HepG2 (cell line): Measurements from ENCODE around the gene PAQR7. TPM values are rescaled to one million over a fixed set of nuclear protein-coding genes. Genes with fewer than 3 reads are reported as not detected.

Experiments used
- ATAC-seq: fragments of 200-7000 bp; cut with Tn5 transposase; 3 replicates; pipeline ENCODE4 v1.9.1; 2020; ENCODE audit warnings: mild to moderate bottlenecking, moderate library complexity
- BruUV-seq: library from RNA; stranded (reverse); fragments of 400-500 nt; replicated peaks from 2 replicates; lab custom pipeline; 2021; lab: Mats Ljungman, UMichigan
- CTCF ChIA-PET: fragments of 300-600 bp; formaldehyde crosslinking; extraction: SDS; loops from one replicate; lab custom pipeline; 2021; ENCODE audit warnings: low total read pairs, inconsistent platforms, low intra/inter-chr PET ratio; lab: Yijun Ruan, JAX
- POLR2A ChIA-PET: fragments of 350-600 bp; sonication (Branson Sonifier 250); formaldehyde crosslinking; loops from one replicate; lab custom pipeline; 2020; ENCODE audit warnings: antibody characterized with exemption, inconsistent platforms; lab: Yijun Ruan, JAX
- DNase-seq: peaks from one replicate; pipeline ENCODE4 v3.0.0-alpha.2; 2015; ENCODE audit warnings: low spot score
- FAIRE-seq: peaks from 3 replicates; lab custom pipeline; 2011; peaks lifted over from hg19 to GRCh38; lab: Jason Lieb, UNC
- H2AFZ ChIP-seq: one replicate; pipeline ENCODE4 v1.6.1; 2011; ENCODE audit warnings: low read length, inconsistent platforms
- H3K27ac ChIP-seq: fragments of 300-600 bp; 3 replicates; pipeline ENCODE4 v1.8.0; 2011; ENCODE audit warnings: mixed run types, mild to moderate bottlenecking, mixed read lengths, low read length, inconsistent platforms; ENCODE audit not compliant: insufficient read depth; ENCODE audit errors: extremely low read length
- H3K27me3 ChIP-seq, 2 experiments: fragments of 200-600 bp in 1 of 2; 2 replicates in 1 of 2; 3 replicates in 1 of 2; pipeline versions ENCODE4 v1.6.0 to v1.8.0; 2011; ENCODE audit warnings: low read length in 2 of 2, mild to moderate bottlenecking in 2 of 2, moderate library complexity in 2 of 2, inconsistent platforms in 1 of 2; ENCODE audit not compliant: insufficient read depth in 2 of 2, control insufficient read depth in 1 of 2
- H3K36me3 ChIP-seq, 2 experiments: fragments of 200-600 bp in 1 of 2; replicated peaks in 1 of 2; 2 replicates in 1 of 2; 3 replicates in 1 of 2; pipeline versions ENCODE4 v1.5.1 to v1.8.0; 2011; ENCODE audit warnings: low read length in 2 of 2, inconsistent platforms in 1 of 2; ENCODE audit not compliant: insufficient read depth in 2 of 2, control insufficient read depth in 1 of 2
- H3K4me1 ChIP-seq: 2 replicates; pipeline ENCODE4 v1.5.1; 2012; ENCODE audit warnings: low read length, inconsistent platforms; ENCODE audit not compliant: insufficient read depth
- H3K4me2 ChIP-seq: 2 replicates; pipeline ENCODE4 v1.6.0; 2011; ENCODE audit warnings: low read depth, low read length, inconsistent platforms
- H3K4me3 ChIP-seq, 3 experiments: fragments of 200-600 bp in 1 of 3; sonication (generic), shearing (Covaris generic) in 1 of 3; replicated peaks in 1 of 3; 2 replicates each; pipeline ENCODE4 v1.5.1; 2011 to 2016; ENCODE audit warnings: low read length in 3 of 3, inconsistent platforms in 2 of 3, low read depth in 2 of 3, mild to moderate bottlenecking in 2 of 3, control low read depth in 1 of 3, mixed read lengths in 1 of 3; ENCODE audit not compliant: insufficient read depth in 1 of 3
- H3K79me2 ChIP-seq: one replicate; pipeline ENCODE4 v1.6.1; 2011; ENCODE audit warnings: low read length, inconsistent platforms; ENCODE audit not compliant: insufficient read depth
- H3K9ac ChIP-seq: 2 replicates; pipeline ENCODE4 v1.6.0; 2011; ENCODE audit warnings: mild to moderate bottlenecking, low read depth, low read length, inconsistent platforms; ENCODE audit not compliant: insufficient read depth
- H3K9me3 ChIP-seq: 2 replicates; pipeline ENCODE4 v1.5.1; 2012; ENCODE audit warnings: mild to moderate bottlenecking, low read length
- H4K20me1 ChIP-seq: 2 replicates; pipeline ENCODE4 v1.6.0; 2011; ENCODE audit warnings: inconsistent platforms, mild to moderate bottlenecking, low read length, moderate library complexity; ENCODE audit not compliant: insufficient read depth
- AFF4 ChIP-seq: sonication (generic); formaldehyde crosslinking; IDR thresholded peaks from 2 replicates; pipeline ENCODE4 v1.4.0; 2020; ENCODE audit warnings: missing genetic modification reagents
- CENPT ChIP-seq: sonication (generic); formaldehyde crosslinking; IDR thresholded peaks from 2 replicates; pipeline ENCODE4 v1.8.0; 2022; ENCODE audit warnings: low read depth, mild to moderate bottlenecking, moderate library complexity, missing genetic modification reagents
- GMEB2 ChIP-seq: IDR thresholded peaks from 2 replicates; pipeline ENCODE4 v1.6.1; 2016; ENCODE audit warnings: missing biosample characterization, missing genetic modification reagents, low read depth
- MATR3 ChIP-seq: sonication (generic); formaldehyde crosslinking; IDR thresholded peaks from 2 replicates; pipeline ENCODE4 v1.4.0; 2020; ENCODE audit warnings: missing genetic modification reagents
- MXD3 ChIP-seq: IDR thresholded peaks from 2 replicates; pipeline ENCODE4 v1.6.1; 2016; ENCODE audit warnings: mild to moderate bottlenecking, missing biosample characterization, missing genetic modification reagents
- SMARCE1 ChIP-seq: fragments of 450-650 bp; IDR thresholded peaks from 2 replicates; pipeline ENCODE4 v1.6.1; 2017; ENCODE audit warnings: borderline replicate concordance
- TARDBP ChIP-seq: sonication (generic); formaldehyde crosslinking; IDR thresholded peaks from 2 replicates; pipeline ENCODE4 v1.8.0; 2022; ENCODE audit warnings: mild to moderate bottlenecking, missing genetic modification reagents
- ZBTB7A ChIP-seq: sonication (generic); formaldehyde crosslinking; IDR thresholded peaks from 2 replicates; pipeline ENCODE4 v1.8.0; 2022; ENCODE audit warnings: mild to moderate bottlenecking, missing genetic modification reagents
- ZMYM4 ChIP-seq: sonication (generic); formaldehyde crosslinking; IDR thresholded peaks from 2 replicates; pipeline ENCODE4 v1.8.1; 2023; ENCODE audit warnings: mild to moderate bottlenecking, missing genetic modification reagents
- ZNF281 ChIP-seq: sonication (generic); formaldehyde crosslinking; IDR thresholded peaks from 2 replicates; pipeline ENCODE4 v1.4.0; 2020; ENCODE audit warnings: missing genetic modification reagents, borderline replicate concordance
- ZNF713 ChIP-seq: sonication (generic); formaldehyde crosslinking; IDR thresholded peaks from 2 replicates; pipeline ENCODE4 v1.4.0; 2020; ENCODE audit warnings: mild to moderate bottlenecking, missing genetic modification reagents
- WGBS: methylation state at CpG from one replicate; pipeline ENCODE4 v1.1.6; 2017; ENCODE audit warnings: low lambda C conversion rate; 5-methylcytosine and 5-hydroxymethylcytosine counted together
- in situ Hi-C: cut with HindIII; loops from 2 replicates; pipeline ENCODE4 v1.10.0; 2017; ENCODE audit warnings: low pct_unique_long_range_greater_than_20kb; ENCODE audit not compliant: extremely low pct_ligation_motif_present
- intact Hi-C: fragments of 100-400 bp; cut with micrococcal nuclease; formaldehyde crosslinking; loops from one replicate; pipeline ENCODE4 v1.10.0; 2022; ENCODE audit not compliant: unreplicated experiment
- polyA plus RNA-seq, 8 experiments: library from polyadenylated mRNA; depleted of rRNA in 3 of 8; stranded (reverse) in 7 of 8; unstranded in 1 of 8; fragments of >200 nt; fragmentation: Illumina TruSeq in 4 of 8; extraction: Trizol in 4 of 8; gene quantifications; 2 replicates each; pipeline versions ENCODE4 v1.2.1 to v1.2.3, GENCODE V29; 2011 to 2016; ENCODE audit warnings: low read depth in 4 of 8, missing spikeins in 1 of 8, mixed read lengths in 1 of 8; ENCODE audit not compliant: insufficient read depth in 1 of 8
- total RNA-seq, 5 experiments: library from RNA; depleted of rRNA; stranded (reverse); fragments of >200 nt; fragmentation: Illumina TruSeq; extraction: Trizol; gene quantifications; 2 replicates each; pipeline ENCODE4 v1.2.3, GENCODE V29; 2016; ENCODE audit warnings: low read depth in 1 of 5

Gene PAQR7
- total and polyA plus RNA-seq, 2 of the 13 experiments (the other 11 are each of a cell fraction or from before 2014, with no cell fraction given): 13.2 to 16.6 TPM

GRCh38 chr1:25820247-25821111, 55.0 kb downstream of the PAQR7 start:
- FAIRE-seq (no peak), DNase-seq (peak; percentile 69), ATAC-seq (peak; percentile 81)
- Histone ChIP-seq H3K79me2 (peaks cover 26% of the 10 kb centered on the region), H4K20me1 (peaks cover 8% of the 10 kb centered on the region), H3K27ac (peak overlapping the region; percentile 98), H3K9ac (peak overlapping the region; percentile 98), H3K4me1 (peaks cover 37% of the 10 kb centered on the region), H3K4me3 (peak overlapping the region; percentile 90 to 94 (median 94)), H2AFZ (no peak overlapping the region), H3K27me3 (no peaks in the 10 kb centered on the region; a peak in 1 of 5 replicates), H3K36me3 (peaks cover 0 to 9% of the 10 kb centered on the region in 2 experiments; a peak in 1 of 5 replicates), H3K9me3 (no peaks in the 10 kb centered on the region), H3K4me2 (peak overlapping the region; percentile 95)
- BruUV-seq: no TSS peak
- intact Hi-C loops: loop anchor here (5.0 kb wide), 2 partner anchors 72 to 177 kb away; partner anchors contain the start of gene PAFAH2
- in situ Hi-C loops: loop anchor here (10.0 to 25.0 kb wide), 2 partner anchors 174 to 208 kb away; partner anchors contain the start of genes MAN1C1 and PAFAH2
- CTCF ChIA-PET: no interaction called here
- POLR2A ChIA-PET: interaction anchor here (0.9 to 3.3 kb wide), 13 partner anchors 9 to 349 kb away, joined by 3 to 20 read pairs (median 4); partner anchors contain the start of genes PAFAH2, SELENON and ZNF593
- 2% methylated on average over 12 of the region's 67 CpGs for WGBS
- TF ChIP-seq GMEB2 (no peak), ZNF281 (peak; percentile 62), MATR3 (CRISPR knock-in tag) (no peak), SMARCE1 (no peak), TARDBP (CRISPR knock-in tag) (peak; percentile 67; the same call in 1 of the 2 replicates), ZBTB7A (CRISPR knock-in tag) (no peak), AFF4 (0 out of 2 replicates have a peak, but pooled peaks have one; percentile 32), MXD3 (0 out of 2 replicates have a peak, but pooled peaks have one; percentile 7), ZMYM4 (CRISPR knock-in tag) (peak; percentile 9; the same call in 1 of the 2 replicates), ZNF713 (CRISPR knock-in tag) (no peak), CENPT (CRISPR knock-in tag) (no peak)
